RCC 7860 (cell line): Measurements from ENCODE around the gene PPP1R12C.

Experiments
- DNase-seq: peaks from one replicate; pipeline ENCODE4 v3.0.0-alpha.2; 2015; ENCODE audit warnings: low spot score
- FAIRE-seq: peaks from 2 replicates; lab custom pipeline; 2012; peaks lifted over from hg19 to GRCh38; lab: Jason Lieb, UNC

Gene PPP1R12C

GRCh38 chr19:55050749-55051532 is 66.5 kb downstream of the PPP1R12C start:
- DNase-seq (no peak), FAIRE-seq (no peak)

- no peak for DNase-seq
- FAIRE-seq, result no peak
These were observed 69.0 kb downstream of the PPP1R12C start for GRCh38 chr19:55048446-55048845.

- no peak for DNase-seq
- FAIRE-seq, result no peak
These were observed 69.5 kb downstream of the PPP1R12C start for GRCh38 chr19:55047951-55048350.

- no peak for FAIRE-seq
- no peak for DNase-seq
These were observed 70.3 kb downstream of the PPP1R12C start for GRCh38 chr19:55046975-55047622.

GRCh38 chr19:55044771-55045716 is 72.4 kb downstream of the PPP1R12C start:
- DNase-seq (no peak), FAIRE-seq (no peak)

- DNase-seq (no peak), FAIRE-seq (no peak)
These were observed 73.2 kb downstream of the PPP1R12C start for GRCh38 chr19:55044286-55044685.

GRCh38 chr19:55042688-55043087 is 74.7 kb downstream of the PPP1R12C start:
- no peak for FAIRE-seq
- no peak for DNase-seq

GRCh38 chr19:55042344-55042678 is 75.1 kb downstream of the PPP1R12C start:
- DNase-seq (no peak), FAIRE-seq (no peak)

GRCh38 chr19:55041627-55042343 is 75.7 kb downstream of the PPP1R12C start:
- FAIRE-seq, result no peak
- no peak for DNase-seq

- FAIRE-seq (no peak), DNase-seq (no peak)
These were observed 76.2 kb downstream of the PPP1R12C start for GRCh38 chr19:55041244-55041626.
